ENCODE results near the gene GALNT14. TPM values are rescaled to one million over a fixed set of nuclear protein-coding genes. Genes with fewer than 3 reads are reported as not detected.

GALNT14 gene
- total and polyA plus RNA-seq, 2 donors (not counting 1 experiment from before 2014, with no cell fraction given), result 3.1 to 6.2 TPM

DNA sequence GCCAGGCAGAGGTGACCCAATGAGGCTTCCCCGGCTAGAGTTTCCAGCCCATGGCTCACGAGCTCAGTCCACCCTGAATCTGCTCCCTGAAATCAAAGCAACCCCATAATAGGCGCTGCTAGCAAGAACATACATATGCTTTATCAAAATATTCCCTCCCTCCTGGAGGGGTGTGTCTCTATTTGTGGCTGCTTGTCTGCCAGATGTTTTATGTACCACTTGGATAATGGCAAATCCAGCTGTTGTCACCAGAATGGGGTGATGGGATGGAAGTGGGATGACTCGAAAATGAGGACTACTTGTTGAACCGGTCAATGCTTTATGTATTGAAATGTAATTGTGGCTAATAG is 152.0 kb downstream of the GALNT14 start:
- Mint-ChIP-seq H3K4me3 (no peak overlapping the region), H3K4me1 (no peaks in the 10 kb centered on the region), H3K27ac (no peak overlapping the region), H3K9me3 (ENCODE audit: insufficient read depth) (no peaks in the 10 kb centered on the region), H3K27me3 (no peaks in the 10 kb centered on the region)
- H3K36me3 ChIP-seq (replicated peaks in 1 of 2; ENCODE audit: control extremely low read depth in 1 of 2, control insufficient read depth in 1 of 2, extremely low read depth in 1 of 2, insufficient read depth in 2 of 2, low read length in 1 of 2), result no peaks in the 10 kb centered on the region
- no peaks in the 10 kb centered on the region for H3K27me3 ChIP-seq (replicated peaks in 1 of 4; ENCODE audit: control extremely low read depth in 1 of 4, control insufficient read depth in 3 of 4, insufficient read depth in 4 of 4, low read length in 3 of 4)
- ATAC-seq (ENCODE audit: low read depth), result no peak
- H3K9me3 ChIP-seq (ENCODE audit: control extremely low read depth in 1 of 3, control insufficient read depth in 2 of 3, insufficient read depth in 1 of 3, low read length in 2 of 3), result no peaks in the 10 kb centered on the region
- no peak overlapping the region for H3K9ac ChIP-seq (ENCODE audit: low read length)
- H3K79me2 ChIP-seq (ENCODE audit: control insufficient read depth, insufficient read depth, low read length), result no peaks in the 10 kb centered on the region
- CTCF ChIA-PET, result no interaction called here
- H3K4me2 ChIP-seq (replicated peaks; ENCODE audit: low read depth, low read length, poor library complexity, severe bottlenecking), result no peak overlapping the region
- no peak overlapping the region for H3K4me3 ChIP-seq (ENCODE audit: control extremely low read depth in 1 of 5, extremely low read depth in 1 of 5, insufficient read depth in 1 of 5, low read depth in 2 of 5, low read length in 4 of 5)
- 100% methylated on average over 3 of the region's 5 CpGs for WGBS (ENCODE audit: insufficient coverage)
- DNase-seq, result no peak
- H3K27ac ChIP-seq (ENCODE audit: low read length in 2 of 2), result no peak overlapping the region
- H2AFZ ChIP-seq (ENCODE audit: insufficient read depth, low read depth, low read length, poor library complexity, severe bottlenecking), result no peak overlapping the region
- POLR2A ChIA-PET, result no interaction called here
- no peaks in the 10 kb centered on the region for H4K20me1 ChIP-seq (ENCODE audit: control insufficient read depth, insufficient read depth, low read length, poor library complexity, severe bottlenecking)
- TF ChIP-seq, protein P1, sequence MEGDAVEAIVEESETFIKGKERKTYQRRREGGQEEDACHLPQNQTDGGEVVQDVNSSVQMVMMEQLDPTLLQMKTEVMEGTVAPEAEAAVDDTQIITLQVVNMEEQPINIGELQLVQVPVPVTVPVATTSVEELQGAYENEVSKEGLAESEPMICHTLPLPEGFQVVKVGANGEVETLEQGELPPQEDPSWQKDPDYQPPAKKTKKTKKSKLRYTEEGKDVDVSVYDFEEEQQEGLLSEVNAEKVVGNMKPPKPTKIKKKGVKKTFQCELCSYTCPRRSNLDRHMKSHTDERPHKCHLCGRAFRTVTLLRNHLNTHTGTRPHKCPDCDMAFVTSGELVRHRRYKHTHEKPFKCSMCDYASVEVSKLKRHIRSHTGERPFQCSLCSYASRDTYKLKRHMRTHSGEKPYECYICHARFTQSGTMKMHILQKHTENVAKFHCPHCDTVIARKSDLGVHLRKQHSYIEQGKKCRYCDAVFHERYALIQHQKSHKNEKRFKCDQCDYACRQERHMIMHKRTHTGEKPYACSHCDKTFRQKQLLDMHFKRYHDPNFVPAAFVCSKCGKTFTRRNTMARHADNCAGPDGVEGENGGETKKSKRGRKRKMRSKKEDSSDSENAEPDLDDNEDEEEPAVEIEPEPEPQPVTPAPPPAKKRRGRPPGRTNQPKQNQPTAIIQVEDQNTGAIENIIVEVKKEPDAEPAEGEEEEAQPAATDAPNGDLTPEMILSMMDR (IDR thresholded peaks at IDR 0.05), result no peak
- TF ChIP-seq EZH2 (IDR thresholded peaks at IDR 0.05; ENCODE audit: borderline replicate concordance, insufficient read depth, low read depth, low read length, poor library complexity, severe bottlenecking), result no peak
- H3K4me1 ChIP-seq (ENCODE audit: control insufficient read depth in 2 of 2, insufficient read depth in 2 of 2, low read length in 2 of 2), result no peaks in the 10 kb centered on the region
- intact Hi-C loops (cut with micrococcal nuclease), result loop anchor here (10.0 kb wide), 1 partner anchor 349 kb away; no protein-coding TSS in a partner anchor

DNA sequence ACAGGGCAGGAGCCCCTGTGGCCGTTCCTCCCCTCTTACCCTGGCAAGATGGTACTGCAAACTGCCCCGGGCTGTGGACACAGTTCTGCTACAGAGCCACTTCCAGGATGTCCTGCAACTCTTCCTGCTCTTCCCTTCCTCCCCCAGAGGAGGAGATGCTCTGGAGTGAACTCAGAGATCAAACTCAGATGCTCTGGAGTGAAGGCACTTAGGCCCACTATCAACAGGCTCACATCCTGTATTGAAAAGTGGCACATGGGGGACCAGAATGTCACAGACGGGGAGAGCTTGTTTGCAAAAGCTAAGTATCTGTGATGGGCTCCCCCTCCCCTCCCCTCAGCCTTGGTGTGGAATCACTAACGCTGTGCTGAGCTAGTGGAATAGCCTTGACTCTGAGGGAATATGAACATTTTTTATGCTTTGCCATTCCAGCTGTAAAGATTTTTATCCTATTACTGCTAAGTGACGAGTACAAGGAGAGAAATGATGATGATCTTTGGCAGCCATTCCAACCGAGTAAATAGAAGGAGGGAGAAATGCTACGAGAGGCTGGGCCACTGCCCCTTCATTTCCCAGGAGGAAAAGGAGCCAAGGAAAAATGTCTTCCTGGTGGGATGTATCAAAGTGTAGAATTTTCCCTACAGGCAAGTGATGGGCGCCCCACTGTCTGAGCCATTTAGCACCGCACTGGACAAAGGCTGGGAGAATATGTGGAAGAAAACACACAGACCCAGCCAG is 152.6 kb downstream of the GALNT14 start:
- Histone ChIP-seq H3K4me3 (ENCODE audit: control extremely low read depth in 1 of 5, extremely low read depth in 1 of 5, insufficient read depth in 1 of 5, low read depth in 2 of 5, low read length in 4 of 5) (no peak overlapping the region), H3K36me3 (replicated peaks in 1 of 2; ENCODE audit: control extremely low read depth in 1 of 2, control insufficient read depth in 1 of 2, extremely low read depth in 1 of 2, insufficient read depth in 2 of 2, low read length in 1 of 2) (no peaks in the 10 kb centered on the region), H4K20me1 (ENCODE audit: control insufficient read depth, insufficient read depth, low read length, poor library complexity, severe bottlenecking) (no peaks in the 10 kb centered on the region), H3K79me2 (ENCODE audit: control insufficient read depth, insufficient read depth, low read length) (no peaks in the 10 kb centered on the region), H3K27ac (ENCODE audit: low read length in 2 of 2) (no peak overlapping the region), H3K4me1 (ENCODE audit: control insufficient read depth in 2 of 2, insufficient read depth in 2 of 2, low read length in 2 of 2) (no peaks in the 10 kb centered on the region), H3K9me3 (ENCODE audit: control extremely low read depth in 1 of 3, control insufficient read depth in 2 of 3, insufficient read depth in 1 of 3, low read length in 2 of 3) (no peaks in the 10 kb centered on the region), H3K27me3 (replicated peaks in 1 of 4; ENCODE audit: control extremely low read depth in 1 of 4, control insufficient read depth in 3 of 4, insufficient read depth in 4 of 4, low read length in 3 of 4) (no peaks in the 10 kb centered on the region), H3K9ac (ENCODE audit: low read length) (no peak overlapping the region), H3K4me2 (replicated peaks; ENCODE audit: low read depth, low read length, poor library complexity, severe bottlenecking) (no peak overlapping the region), H2AFZ (ENCODE audit: insufficient read depth, low read depth, low read length, poor library complexity, severe bottlenecking) (no peak overlapping the region)
- Mint-ChIP-seq H3K9me3 (ENCODE audit: insufficient read depth) (no peaks in the 10 kb centered on the region), H3K27me3 (no peaks in the 10 kb centered on the region), H3K4me3 (no peak overlapping the region), H3K4me1 (no peaks in the 10 kb centered on the region), H3K27ac (no peak overlapping the region)
- ChIA-PET CTCF (interaction anchor here (1.2 kb wide), 1 partner anchor 13 kb away, joined by 4 read pairs; no protein-coding TSS in a partner anchor), POLR2A (no interaction called here)
- TF ChIP-seq, protein P1 (IDR thresholded peaks at IDR 0.05), result no peak
- no peak for TF ChIP-seq EZH2 (IDR thresholded peaks at IDR 0.05; ENCODE audit: borderline replicate concordance, insufficient read depth, low read depth, low read length, poor library complexity, severe bottlenecking)
- intact Hi-C loops (cut with micrococcal nuclease), result loop anchor here (10.0 kb wide), 1 partner anchor 349 kb away; no protein-coding TSS in a partner anchor
- DNase-seq (no peak), ATAC-seq (ENCODE audit: low read depth) (no peak)
- 94% methylated on average over 6 of the region's 9 CpGs for WGBS (ENCODE audit: insufficient coverage)

Data from B cell (primary cell).